ENCODE data around the gene SH3PXD2A.

SH3PXD2A gene

GRCh38 chr10:103877861-103878260 lies 22.5 kb upstream of the SH3PXD2A start:
- no peak for DNase-seq

GRCh38 chr10:103876155-103876554 lies 20.8 kb upstream of the SH3PXD2A start:
- DNase-seq = no peak

GRCh38 chr10:103874730-103875129 lies 19.4 kb upstream of the SH3PXD2A start:
- no peak for DNase-seq

GRCh38 chr10:103872137-103872931 lies 17.0 kb upstream of the SH3PXD2A start:
- DNase-seq = no peak

GRCh38 chr10:103871006-103871405 lies 15.6 kb upstream of the SH3PXD2A start:
- no peak for DNase-seq

- DNase-seq = no peak
These were observed 15.1 kb upstream of the SH3PXD2A start for GRCh38 chr10:103870516-103870915.

GRCh38 chr10:103869336-103869735 lies 14.0 kb upstream of the SH3PXD2A start:
- DNase-seq = no peak

- no peak for DNase-seq
These were observed 12.8 kb upstream of the SH3PXD2A start for GRCh38 chr10:103868200-103868599.

- no peak for DNase-seq
These were observed 6.1 kb upstream of the SH3PXD2A start for GRCh38 chr10:103861505-103861904.

GRCh38 chr10:103859161-103860086 lies 4.0 kb upstream of the SH3PXD2A start:
- DNase-seq = peak; percentile 85

GRCh38 chr10:103858360-103858759 lies 3.0 kb upstream of the SH3PXD2A start:
- DNase-seq = no peak

- DNase-seq = no peak
These were observed 1.4 kb upstream of the SH3PXD2A start for GRCh38 chr10:103856797-103857170.

GRCh38 chr10:103855852-103856796 lies 748 bp upstream of the SH3PXD2A start:
- peak; percentile 64 for DNase-seq

GRCh38 chr10:103854686-103855391 lies 537 bp downstream of the SH3PXD2A start:
- peak; percentile 76 for DNase-seq

- peak; percentile 74 for DNase-seq
These were observed 1.1 kb downstream of the SH3PXD2A start for GRCh38 chr10:103854265-103854685.

- DNase-seq = no peak
These were observed 1.7 kb downstream of the SH3PXD2A start for GRCh38 chr10:103853428-103854264.

- DNase-seq = no peak
These were observed 2.5 kb downstream of the SH3PXD2A start for GRCh38 chr10:103852856-103853255.

- DNase-seq = no peak
These were observed 3.1 kb downstream of the SH3PXD2A start for GRCh38 chr10:103852189-103852711.

GRCh38 chr10:103851261-103851660 lies 4.1 kb downstream of the SH3PXD2A start:
- no peak for DNase-seq

- DNase-seq = no peak
These were observed 4.8 kb downstream of the SH3PXD2A start for GRCh38 chr10:103850572-103850895.

All from retina (tissue), 1 donor.